SH-SY5Y (cell line): ENCODE results near the gene TNRC18.

Experiments used
- GATA2 ChIP-seq: IDR thresholded peaks from 2 replicates; pipeline ENCODE4 v1.6.1; 2011; ENCODE audit warnings: mild to moderate bottlenecking, low read depth, low read length
- GATA3 ChIP-seq: IDR thresholded peaks from 2 replicates; pipeline ENCODE4 v1.6.1; 2011; ENCODE audit warnings: low read depth, mild to moderate bottlenecking, low read length, moderate library complexity

DNA sequence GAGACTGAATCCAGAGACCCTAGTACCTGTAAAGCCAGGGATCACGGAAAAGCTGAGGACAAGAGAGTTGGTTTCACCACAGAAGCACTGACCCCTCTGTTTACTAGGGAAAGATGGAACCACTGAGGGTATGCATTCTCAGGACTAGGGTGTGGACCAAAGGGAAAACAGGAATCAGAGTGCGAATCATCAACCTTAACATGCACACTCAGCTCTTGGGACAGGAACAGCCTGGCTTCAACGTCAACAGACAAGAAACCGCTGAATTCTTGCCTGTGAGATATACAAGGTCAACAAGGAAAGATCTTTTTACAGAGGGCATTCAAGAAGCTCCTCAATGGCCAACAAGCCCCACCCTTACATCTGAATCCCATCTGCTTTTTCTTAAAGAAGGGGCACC, 14.9 kb downstream of the TNRC18 start:
- no peak for TF ChIP-seq GATA2
- no peak for TF ChIP-seq GATA3
